CD8-positive, alpha-beta memory T cell (primary cell): ENCODE data around the gene RIPK1. TPM values are rescaled to one million over a fixed set of nuclear protein-coding genes. Genes with fewer than 3 reads are reported as not detected.

Experiments
- CTCF ChIA-PET: fragments of 350-600 bp; sonication (Branson Sonifier 250); formaldehyde crosslinking; loops from one replicate; lab custom pipeline; 2021; ENCODE audit warnings: antibody characterized with exemption; lab: Charles Lee
- POLR2A ChIA-PET: fragments of 350-600 bp; sonication (Branson Sonifier 250); formaldehyde crosslinking; loops from one replicate; lab custom pipeline; 2021; ENCODE audit warnings: antibody characterized with exemption; lab: Charles Lee
- DNase-seq, 5 donors: peaks; one replicate each; pipeline versions ENCODE4 v3.0.0 to v3.0.0-alpha.2; 2020 to 2022; ENCODE audit warnings: mixed read lengths in 1 of 5
- H3K27ac ChIP-seq: one replicate; pipeline ENCODE4 v1.7.0; 2013; ENCODE audit warnings: low read depth, mild to moderate bottlenecking, low read length, moderate library complexity
- H3K27me3 ChIP-seq: 2 replicates; pipeline ENCODE4 v1.7.0; 2013; ENCODE audit warnings: low read length, mild to moderate bottlenecking; ENCODE audit not compliant: insufficient read depth, poor library complexity, severe bottlenecking
- H3K36me3 ChIP-seq: 2 replicates; pipeline ENCODE4 v1.7.0; 2013; ENCODE audit warnings: mild to moderate bottlenecking, low read length, moderate library complexity; ENCODE audit not compliant: insufficient read depth
- H3K4me1 ChIP-seq: 2 replicates; pipeline ENCODE4 v1.7.0; 2013; ENCODE audit warnings: mild to moderate bottlenecking, low read length, moderate library complexity; ENCODE audit not compliant: insufficient read depth
- H3K4me3 ChIP-seq: 2 replicates; pipeline ENCODE4 v1.7.0; 2013; ENCODE audit warnings: mild to moderate bottlenecking, low read length
- H3K9me3 ChIP-seq: 2 replicates; pipeline ENCODE4 v1.7.0; 2013; ENCODE audit warnings: mild to moderate bottlenecking, low read length
- H3K27ac Mint-ChIP-seq, 8 donors: one replicate each; pipeline ENCODE4 v1.8.0; 2020 to 2021; ENCODE audit warnings: mixed read lengths in 8 of 8, mild to moderate bottlenecking in 6 of 8, inconsistent platforms in 3 of 8, moderate library complexity in 3 of 8
- H3K27me3 Mint-ChIP-seq, 2 donors: one replicate each; pipeline ENCODE4 v1.8.0; 2020 to 2021; ENCODE audit warnings: mixed read lengths in 2 of 2, mild to moderate bottlenecking in 1 of 2, moderate library complexity in 1 of 2
- H3K36me3 Mint-ChIP-seq, 3 donors: one replicate each; pipeline ENCODE4 v1.8.0; 2020 to 2021; ENCODE audit warnings: mixed read lengths in 3 of 3, inconsistent platforms in 1 of 3, mild to moderate bottlenecking in 1 of 3
- H3K4me1 Mint-ChIP-seq, 3 donors: one replicate each; pipeline ENCODE4 v1.8.0; 2020 to 2021; ENCODE audit warnings: mixed read lengths in 3 of 3, inconsistent platforms in 1 of 3, mild to moderate bottlenecking in 1 of 3
- H3K4me3 Mint-ChIP-seq, 7 donors: one replicate each; pipeline ENCODE4 v1.8.0; 2020 to 2021; ENCODE audit warnings: mixed read lengths in 7 of 7, mild to moderate bottlenecking in 6 of 7, moderate library complexity in 4 of 7, inconsistent platforms in 2 of 7
- H3K9me3 Mint-ChIP-seq, 5 donors: one replicate each; pipeline ENCODE4 v1.8.0; 2020 to 2022; ENCODE audit warnings: mixed read lengths in 5 of 5, mild to moderate bottlenecking in 3 of 5, moderate library complexity in 2 of 5, inconsistent platforms in 1 of 5
- polyA plus RNA-seq: library from polyadenylated mRNA; unstranded; fragments of 300-500 nt; fragmentation: Illumina TruSeq; gene quantifications from one replicate; pipeline ENCODE4 v1.2.3, GENCODE V29; 2021
- total RNA-seq, 2 experiments: library from RNA; stranded (reverse); gene quantifications; one replicate each; pipeline ENCODE4 v1.2.3, GENCODE V29; 2021

Gene RIPK1
- total and polyA plus RNA-seq, 3 experiments from 2014 or later, result 21.7 to 25.1 (median 22.1) TPM

- Histone ChIP-seq H3K27me3 (no peaks in the 10 kb centered on the region), H3K4me1 (peaks cover 28% of the 10 kb centered on the region), H3K27ac (peak overlapping the region; percentile 90), H3K9me3 (no peaks in the 10 kb centered on the region), H3K36me3 (no peaks in the 10 kb centered on the region), H3K4me3 (peak overlapping the region; percentile 74)
- peak; percentile 60 to 77 (median 63) for DNase-seq
- H3K27ac Mint-ChIP-seq, result peak overlapping the region; percentile 20 to 96 (median 82)
- ChIA-PET CTCF (interaction anchor here (0.6 to 2.0 kb wide), 4 partner anchors 12 to 91 kb away, joined by 3 to 5 read pairs (median 4); no protein-coding TSS in a partner anchor), POLR2A (interaction anchor here (0.6 to 0.7 kb wide), 3 partner anchors 13 to 88 kb away, joined by 3 to 10 read pairs (median 4); no protein-coding TSS in a partner anchor)
- H3K9me3 Mint-ChIP-seq, result no peaks in the 10 kb centered on the region
- H3K4me1 Mint-ChIP-seq, result peaks cover 35 to 48% (median 46%) of the 10 kb centered on the region in 3 donors
- peak overlapping the region; percentile 83 to 93 (median 88) for H3K4me3 Mint-ChIP-seq
- no peaks in the 10 kb centered on the region for H3K27me3 Mint-ChIP-seq
- no peaks in the 10 kb centered on the region for H3K36me3 Mint-ChIP-seq
These were observed 94.4 kb downstream of the RIPK1 start for GRCh38 chr6:3162565-3163247.

- Histone ChIP-seq H3K9me3 (no peaks in the 10 kb centered on the region), H3K4me3 (no peak overlapping the region)
- POLR2A ChIA-PET, result interaction anchor here (0.6 kb wide), 2 partner anchors 14 to 19 kb away, joined by 3 to 10 read pairs; no protein-coding TSS in a partner anchor
These were observed 94.9 kb downstream of the RIPK1 start for GRCh38 chr6:3163248-3163594.

GRCh38 chr6:3164388-3164787 is 96.1 kb downstream of the RIPK1 start:
- no peak for DNase-seq
- H3K4me3 Mint-ChIP-seq, result peak overlapping the region in 3 of 7 donors; percentile 22 to 44 (median 23)
- POLR2A ChIA-PET, result no interaction called here
- CTCF ChIA-PET, result no interaction called here
- no peaks in the 10 kb centered on the region for H3K36me3 ChIP-seq
- H3K27me3 Mint-ChIP-seq, result no peaks in the 10 kb centered on the region
- H3K27ac Mint-ChIP-seq, result no peak overlapping the region
- no peak overlapping the region for H3K27ac ChIP-seq
- no peaks in the 10 kb centered on the region for H3K36me3 Mint-ChIP-seq
- peaks cover 26% of the 10 kb centered on the region for H3K4me1 ChIP-seq
- peaks cover 28 to 36% (median 36%) of the 10 kb centered on the region in 3 donors for H3K4me1 Mint-ChIP-seq
- H3K9me3 Mint-ChIP-seq, result no peaks in the 10 kb centered on the region
- no peak overlapping the region for H3K4me3 ChIP-seq
- H3K27me3 ChIP-seq, result no peaks in the 10 kb centered on the region
- H3K9me3 ChIP-seq, result no peaks in the 10 kb centered on the region

More at GRCh38 chr6:3163248-3163594, 94.9 kb downstream of the RIPK1 start:
- peaks cover 33 to 45% (median 42%) of the 10 kb centered on the region in 3 donors for H3K4me1 Mint-ChIP-seq
- Histone ChIP-seq H3K27me3 (no peaks in the 10 kb centered on the region), H3K4me1 (peaks cover 28% of the 10 kb centered on the region), H3K36me3 (no peaks in the 10 kb centered on the region), H3K27ac (peak overlapping the region; percentile 62)
- H3K9me3 Mint-ChIP-seq, result no peaks in the 10 kb centered on the region
- no peaks in the 10 kb centered on the region for H3K36me3 Mint-ChIP-seq
- no peak for DNase-seq
- CTCF ChIA-PET, result interaction anchor here (1.6 to 2.0 kb wide), 2 partner anchors 12 to 64 kb away, joined by 4 to 5 read pairs; no protein-coding TSS in a partner anchor
- H3K27ac Mint-ChIP-seq, result peak overlapping the region; percentile 26 to 96 (median 87)
- H3K27me3 Mint-ChIP-seq, result no peaks in the 10 kb centered on the region
- peak overlapping the region; percentile 83 to 93 (median 88) for H3K4me3 Mint-ChIP-seq

Other genes with a start within 250 kb of the RIPK1 start
- 10 to 100 TPM; 40.4 to 42.4 TPM for gene SERPINB1, start 226.6 kb upstream of the RIPK1 start, total RNA-seq
- 103 TPM for gene SERPINB1, start 226.6 kb upstream of the RIPK1 start, polyA plus RNA-seq
- 10 to 100 TPM; 63.5 to 65.1 TPM for gene SERPINB9, start 165.2 kb upstream of the RIPK1 start, total RNA-seq
- 42.3 TPM for gene SERPINB9, start 165.2 kb upstream of the RIPK1 start, polyA plus RNA-seq
- 10 to 100 TPM; 62.1 to 66.0 TPM for gene SERPINB6, start 96.9 kb upstream of the RIPK1 start, total RNA-seq
- 86.0 TPM for gene SERPINB6, start 96.9 kb upstream of the RIPK1 start, polyA plus RNA-seq
- gene NQO2, start 68.6 kb upstream of the RIPK1 start, total RNA-seq, result 10 to 100 TPM; 15.6 to 18.5 TPM
- gene NQO2, start 68.6 kb upstream of the RIPK1 start, polyA plus RNA-seq, result 53.5 TPM
- 10 to 100 TPM; 10.5 to 10.7 TPM for gene BPHL, start 50.2 kb downstream of the RIPK1 start, total RNA-seq
- gene BPHL, start 50.2 kb downstream of the RIPK1 start, polyA plus RNA-seq, result 6.5 TPM
- 1 to 10 TPM; 3.5 to 3.9 TPM for gene TUBB2A, start 89.0 kb downstream of the RIPK1 start, total RNA-seq
- gene TUBB2A, start 89.0 kb downstream of the RIPK1 start, polyA plus RNA-seq, result 7.3 TPM
- under 1 TPM in 1 of 2 experiments, not detected in 1; 0.13 TPM for gene TUBB2B, start 159.2 kb downstream of the RIPK1 start, total RNA-seq
- 0.59 TPM for gene TUBB2B, start 159.2 kb downstream of the RIPK1 start, polyA plus RNA-seq
- 10 to 100 TPM; 24.4 to 25.2 TPM for gene PSMG4, start 190.5 kb downstream of the RIPK1 start, total RNA-seq
- gene PSMG4, start 190.5 kb downstream of the RIPK1 start, polyA plus RNA-seq, result 50.4 TPM